Panc1 (cell line): ENCODE data around the gene PISD. TPM values are rescaled to one million over a fixed set of nuclear protein-coding genes. Genes with fewer than 3 reads are reported as not detected.

ENCODE experiments used
- ATAC-seq: fragments of 200-7000 bp; cut with Tn5 transposase; 2 replicates; pipeline ENCODE4 v1.9.1; 2020; ENCODE audit warnings: mild to moderate bottlenecking, moderate library complexity
- BruUV-seq: library from RNA; stranded (reverse); fragments of 400-500 nt; replicated peaks from 2 replicates; lab custom pipeline; 2021; lab: Mats Ljungman, UMichigan
- CTCF ChIA-PET: fragments of 300-600 bp; sonication (Branson Sonifier 250); formaldehyde crosslinking; loops from one replicate; lab custom pipeline; 2022; ENCODE audit warnings: antibody characterized with exemption; lab: Charles Lee
- POLR2A ChIA-PET: fragments of 300-600 bp; sonication (Branson Sonifier 250); formaldehyde crosslinking; loops from one replicate; lab custom pipeline; 2022; ENCODE audit warnings: antibody characterized with exemption; lab: Charles Lee
- DNase-seq: peaks from one replicate; pipeline ENCODE4 v3.0.0-alpha.2; 2010; ENCODE audit warnings: low read depth, low spot score
- H3K27ac ChIP-seq: 2 replicates; pipeline ENCODE4 v1.5.1; 2011; ENCODE audit warnings: mild to moderate bottlenecking, low read length, inconsistent platforms
- H3K27me3 ChIP-seq: fragments of 200-500 bp; sonication (Bioruptor generic); 2 replicates; pipeline ENCODE4 v1.6.0; 2014; ENCODE audit warnings: low read length, inconsistent platforms; ENCODE audit not compliant: control insufficient read depth, insufficient read depth
- H3K36me3 ChIP-seq: fragments of 200-500 bp; sonication (Bioruptor generic); 2 replicates; pipeline ENCODE4 v1.5.1; 2014; ENCODE audit warnings: inconsistent platforms, mild to moderate bottlenecking, low read length, moderate library complexity; ENCODE audit not compliant: control insufficient read depth, insufficient read depth
- H3K4me1 ChIP-seq: 2 replicates; pipeline ENCODE4 v1.5.1; 2011; ENCODE audit warnings: inconsistent platforms, mild to moderate bottlenecking, low read length, moderate library complexity; ENCODE audit not compliant: control insufficient read depth, insufficient read depth
- H3K4me3 ChIP-seq, 2 experiments: 2 replicates each; pipeline ENCODE4 v1.5.1; 2011 to 2012; ENCODE audit warnings: low read depth in 2 of 2, low read length in 2 of 2, mild to moderate bottlenecking in 2 of 2, inconsistent platforms in 1 of 2, moderate library complexity in 1 of 2
- H3K9me3 ChIP-seq: fragments of 200-500 bp; sonication (Bioruptor generic); 2 replicates; pipeline ENCODE4 v1.5.1; 2014; ENCODE audit warnings: low read depth, mild to moderate bottlenecking, inconsistent platforms, low read length, moderate library complexity; ENCODE audit not compliant: control insufficient read depth, insufficient read depth
- CTCF ChIP-seq: fragments of 450-650 bp; IDR thresholded peaks from 2 replicates; pipeline ENCODE4 v1.5.1; 2017; ENCODE audit warnings: mild to moderate bottlenecking
- POLR2AphosphoS5 ChIP-seq: IDR thresholded peaks from 2 replicates; pipeline ENCODE4 v1.6.1; 2012; ENCODE audit warnings: mild to moderate bottlenecking, low read depth, low read length, moderate library complexity
- REST ChIP-seq, 2 experiments: IDR thresholded peaks; 2 replicates each; pipeline ENCODE4 v1.6.1; 2011 to 2012; ENCODE audit warnings: low read depth in 2 of 2, control low read depth in 1 of 2, low read length in 1 of 2, mild to moderate bottlenecking in 1 of 2, moderate library complexity in 1 of 2; ENCODE audit not compliant: insufficient read depth in 1 of 2
- SIN3A ChIP-seq: IDR thresholded peaks from 2 replicates; pipeline ENCODE4 v1.6.1; 2012; ENCODE audit warnings: low read depth, mild to moderate bottlenecking, low read length, moderate library complexity, borderline replicate concordance; ENCODE audit not compliant: insufficient read depth
- TCF7L2 ChIP-seq: IDR thresholded peaks from 2 replicates; pipeline ENCODE4 v1.6.1; 2011; ENCODE audit warnings: mild to moderate bottlenecking, low read depth, low read length, inconsistent platforms
- in situ Hi-C: cut with HindIII; loops from 2 replicates; pipeline ENCODE4 v1.10.0; 2016; ENCODE audit warnings: low sequenced_read_pairs, low pct_unique_long_range_greater_than_20kb
- intact Hi-C: fragments of 100-400 bp; cut with micrococcal nuclease; formaldehyde crosslinking; loops from one replicate; pipeline ENCODE4 v1.10.0; 2022; ENCODE audit not compliant: unreplicated experiment
- total RNA-seq: library from RNA; stranded (reverse); gene quantifications from one replicate; pipeline ENCODE4 v1.2.1, GENCODE V29; 2021; ENCODE audit not compliant: unreplicated experiment

Gene PISD
- total RNA-seq, 1 experiment from 2014 or later = 33.8 TPM

- BruUV-seq = no TSS peak
- Histone ChIP-seq H3K36me3 (peaks cover 3% of the 10 kb centered on the region; the same call in 1 of the 2 replicates), H3K27me3 (no peaks in the 10 kb centered on the region), H3K9me3 (no peaks in the 10 kb centered on the region), H3K4me1 (peaks cover 5% of the 10 kb centered on the region; the same call in 1 of the 2 replicates), H3K4me3 (no peak overlapping the region), H3K27ac (no peak overlapping the region)
- ATAC-seq (peak; percentile 72), DNase-seq (no peak)
- CTCF ChIA-PET = interaction anchor here (0.6 kb wide), 1 partner anchor 438 kb away, joined by 10 read pairs; no protein-coding TSS in a partner anchor
- in situ Hi-C loops (no loop called here), intact Hi-C loops (no loop called here)
- TF ChIP-seq TCF7L2 = no peak
- no peak for TF ChIP-seq POLR2AphosphoS5
- no peak for TF ChIP-seq REST (IDR thresholded peaks at IDR 0.05; ENCODE audit: insufficient read depth in 1 of 2, low read depth in 2 of 2, low read length in 1 of 2)
- no peak for TF ChIP-seq SIN3A
- TF ChIP-seq CTCF = no peak
- POLR2A ChIA-PET = no interaction called here
Measured at GRCh38 chr22:31602259-31602952, 59.6 kb downstream of the PISD start.

- intact Hi-C loops = no loop called here
- no peaks in the 10 kb centered on the region for H3K27me3 ChIP-seq
- no TSS peak for BruUV-seq
Measured at GRCh38 chr22:31595271-31595670, 66.7 kb downstream of the PISD start.

More at GRCh38 chr22:31595271-31595670, 66.7 kb downstream of the PISD start:
- CTCF ChIA-PET = no interaction called here
- Histone ChIP-seq H3K4me3 (no peak overlapping the region), H3K9me3 (no peaks in the 10 kb centered on the region), H3K36me3 (no peaks in the 10 kb centered on the region), H3K4me1 (no peaks in the 10 kb centered on the region), H3K27ac (no peak overlapping the region)
- POLR2A ChIA-PET = no interaction called here
- ATAC-seq (no peak), DNase-seq (no peak)
- TF ChIP-seq POLR2AphosphoS5 (no peak), CTCF (no peak), REST (IDR thresholded peaks at IDR 0.05; ENCODE audit: insufficient read depth in 1 of 2, low read depth in 2 of 2, low read length in 1 of 2) (no peak), SIN3A (no peak), TCF7L2 (no peak)
- in situ Hi-C loops = no loop called here
